HG02938 (cell line): ENCODE measurements around the gene CELSR1.

Experiments
- ATAC-seq: cut with Tn5 transposase; IDR thresholded peaks from one replicate; pipeline ENCODE4 v1.9.1; 2021; ENCODE audit warnings: mild to moderate bottlenecking, moderate library complexity; ENCODE audit not compliant: unreplicated experiment

The CELSR1 gene

GRCh38 chr22:46340676-46341075 is 196.7 kb downstream of the CELSR1 start:
- no peak for ATAC-seq

GRCh38 chr22:46339956-46340355 is 197.5 kb downstream of the CELSR1 start:
- ATAC-seq = no peak

- ATAC-seq = no peak
Observed at GRCh38 chr22:46338636-46339035, 198.8 kb downstream of the CELSR1 start.

- ATAC-seq = no peak
Observed at GRCh38 chr22:46337870-46338269, 199.6 kb downstream of the CELSR1 start.

- ATAC-seq = no peak
Observed at GRCh38 chr22:46336119-46337078, 201.0 kb downstream of the CELSR1 start.

- ATAC-seq = peak; percentile 58
Observed at GRCh38 chr22:46335201-46336118, 202.0 kb downstream of the CELSR1 start, which contains the start of gene TRMU. Gene TRMU (plus strand): TSS chr22:46335714. CDS start chr22:46335765, 51 bp downstream.

GRCh38 chr22:46331496-46331895 is 205.9 kb downstream of the CELSR1 start:
- ATAC-seq = no peak

- no peak for ATAC-seq
Observed at GRCh38 chr22:46330426-46330825, 207.0 kb downstream of the CELSR1 start.

GRCh38 chr22:46329616-46330015 is 207.8 kb downstream of the CELSR1 start:
- no peak for ATAC-seq

GRCh38 chr22:46328797-46329196 is 208.6 kb downstream of the CELSR1 start:
- no peak for ATAC-seq

- ATAC-seq = no peak
Observed at GRCh38 chr22:46327691-46328465, 209.5 kb downstream of the CELSR1 start.

GRCh38 chr22:46326066-46326680 is 211.2 kb downstream of the CELSR1 start:
- ATAC-seq = no peak

- ATAC-seq = no peak
Observed at GRCh38 chr22:46323162-46323561, 214.3 kb downstream of the CELSR1 start.

- no peak for ATAC-seq
Observed at GRCh38 chr22:46322711-46323110, 214.7 kb downstream of the CELSR1 start.

- no peak for ATAC-seq
Observed at GRCh38 chr22:46320716-46321386, 216.6 kb downstream of the CELSR1 start.

- ATAC-seq = no peak
Observed at GRCh38 chr22:46320166-46320710, 217.2 kb downstream of the CELSR1 start.

- ATAC-seq = no peak
Observed at GRCh38 chr22:46319319-46319718, 218.1 kb downstream of the CELSR1 start.

- ATAC-seq = no peak
Observed at GRCh38 chr22:46318576-46318975, 218.8 kb downstream of the CELSR1 start.

- no peak for ATAC-seq
Observed at GRCh38 chr22:46317646-46318045, 219.8 kb downstream of the CELSR1 start.
